Neural cell (in vitro differentiated cells): Measurements from ENCODE around the gene AQP12A. TPM values are rescaled to one million over a fixed set of nuclear protein-coding genes. Genes with fewer than 3 reads are reported as not detected.
A peak's percentile ranks its signal among the peaks of the same experiment; 100 is the strongest.

Experiments
- H2AFZ ChIP-seq: fragments of 200-600, 300-800 bp; sonication (generic), shearing (Covaris generic); 2 replicates; pipeline ENCODE4 v1.6.0; 2014; ENCODE audit warnings: low read depth, mild to moderate bottlenecking, antibody characterized with exemption, low read length, moderate library complexity
- H3F3A ChIP-seq: fragments of 200-600 bp; shearing (Covaris generic); 2 replicates; pipeline ENCODE4 v1.6.1; 2016; ENCODE audit warnings: mild to moderate bottlenecking, moderate library complexity, mixed read lengths, antibody characterized with exemption, low read length; ENCODE audit not compliant: insufficient read depth, poor library complexity, severe bottlenecking
- H3K27ac ChIP-seq: fragments of 200-600, 300-800 bp; sonication (generic), shearing (Covaris generic); 2 replicates; pipeline ENCODE4 v1.5.1; 2014; ENCODE audit warnings: mild to moderate bottlenecking, low read length, moderate library complexity
- H3K27me3 ChIP-seq: fragments of 300-800, 200-600 bp; sonication (generic), shearing (Covaris generic); 2 replicates; pipeline ENCODE4 v1.6.0; 2014; ENCODE audit warnings: mild to moderate bottlenecking, low read depth, low read length, moderate library complexity; ENCODE audit not compliant: insufficient read depth
- H3K36me3 ChIP-seq: fragments of 300-800, 200-600 bp; sonication (generic), shearing (Covaris generic); 2 replicates; pipeline ENCODE4 v1.5.1; 2014; ENCODE audit warnings: mild to moderate bottlenecking, antibody characterized with exemption, low read length, moderate library complexity; ENCODE audit not compliant: insufficient read depth
- H3K4me2 ChIP-seq: fragments of 300-800, 200-600 bp; sonication (generic), shearing (Covaris generic); 2 replicates; pipeline ENCODE4 v1.6.0; 2014; ENCODE audit warnings: mild to moderate bottlenecking, low read length
- H3K4me3 ChIP-seq: fragments of 300-800, 200-600 bp; sonication (generic), shearing (Covaris generic); 2 replicates; pipeline ENCODE4 v1.5.1; 2014; ENCODE audit warnings: mild to moderate bottlenecking, low read length, moderate library complexity
- H3K79me2 ChIP-seq: fragments of 200-600 bp; shearing (Covaris generic); replicated peaks from 2 replicates; pipeline ENCODE4 v1.6.0; 2014; ENCODE audit warnings: mild to moderate bottlenecking, low read length, moderate library complexity; ENCODE audit not compliant: insufficient read depth
- H3K9ac ChIP-seq: fragments of 300-800, 200-600 bp; sonication (generic), shearing (Covaris generic); 2 replicates; pipeline ENCODE4 v1.6.1; 2016; ENCODE audit warnings: mild to moderate bottlenecking, low read length, mixed read lengths
- H3K9me2 ChIP-seq: fragments of 200-600 bp; shearing (Covaris generic); 2 replicates; pipeline ENCODE4 v1.6.1; 2016; ENCODE audit warnings: mild to moderate bottlenecking, low read length, mixed read lengths; ENCODE audit not compliant: insufficient read depth
- H3K9me3 ChIP-seq: fragments of 200-600, 300-800 bp; sonication (generic), shearing (Covaris generic); 2 replicates; pipeline ENCODE4 v1.6.1; 2016; ENCODE audit warnings: mild to moderate bottlenecking, mixed run types, low read length, moderate library complexity, mixed read lengths
- H4K20me1 ChIP-seq: fragments of 200-600 bp; shearing (Covaris generic); 2 replicates; pipeline ENCODE4 v1.6.1; 2016; ENCODE audit warnings: mild to moderate bottlenecking, mixed run types; ENCODE audit not compliant: insufficient read depth
- EP300 ChIP-seq: fragments of 450-650 bp; conservative IDR thresholded peaks from 2 replicates; pipeline ENCODE4 v1.6.1; 2014; ENCODE audit warnings: antibody characterized with exemption, mild to moderate bottlenecking, moderate library complexity; ENCODE audit not compliant: poor library complexity, severe bottlenecking
- EZH2 ChIP-seq: fragments of 200-600, 300-800 bp; shearing (Covaris generic), sonication (generic); IDR thresholded peaks from 2 replicates; pipeline ENCODE4 v1.6.1; 2014; ENCODE audit warnings: antibody characterized with exemption, low read length, borderline replicate concordance, mild to moderate bottlenecking; ENCODE audit not compliant: insufficient read depth, poor library complexity, severe bottlenecking
- MXI1 ChIP-seq: fragments of 450-650 bp; conservative IDR thresholded peaks from 2 replicates; pipeline ENCODE4 v1.6.1; 2014; ENCODE audit warnings: antibody characterized with exemption, mild to moderate bottlenecking; ENCODE audit not compliant: poor library complexity, severe bottlenecking
- POLR2AphosphoS5 ChIP-seq: IDR thresholded peaks from 2 replicates; pipeline ENCODE4 v1.6.1; 2012
- RAD21 ChIP-seq: fragments of 450-650 bp; conservative IDR thresholded peaks from 2 replicates; pipeline ENCODE4 v1.6.1; 2014; ENCODE audit warnings: antibody characterized with exemption, mild to moderate bottlenecking, moderate library complexity
- SMC3 ChIP-seq: fragments of 450-650 bp; conservative IDR thresholded peaks from 2 replicates; pipeline ENCODE4 v1.6.1; 2014; ENCODE audit warnings: antibody characterized with exemption, mild to moderate bottlenecking, moderate library complexity; ENCODE audit not compliant: poor library complexity
- TAF1 ChIP-seq: IDR thresholded peaks from 2 replicates; pipeline ENCODE4 v1.6.1; 2012; ENCODE audit warnings: low read depth
- polyA plus RNA-seq: library from polyadenylated mRNA; depleted of rRNA; stranded (reverse); fragments of >200 nt; gene quantifications from 2 replicates; pipeline ENCODE4 v1.2.3, GENCODE V29; 2014
- TF ChIP-seq, protein P1 (sequence below): IDR thresholded peaks from 2 replicates; pipeline ENCODE4 v1.6.1; 2012; ENCODE audit warnings: borderline replicate concordance
- TF ChIP-seq, protein P2 (sequence below): fragments of 450-650 bp; IDR thresholded peaks from 2 replicates; pipeline ENCODE4 v1.5.1; 2014; ENCODE audit warnings: antibody characterized with exemption, mild to moderate bottlenecking, moderate library complexity; ENCODE audit not compliant: poor library complexity, severe bottlenecking

AQP12A gene
- polyA plus RNA-seq, 1 donor from 2014 or later: not detected

DNA sequence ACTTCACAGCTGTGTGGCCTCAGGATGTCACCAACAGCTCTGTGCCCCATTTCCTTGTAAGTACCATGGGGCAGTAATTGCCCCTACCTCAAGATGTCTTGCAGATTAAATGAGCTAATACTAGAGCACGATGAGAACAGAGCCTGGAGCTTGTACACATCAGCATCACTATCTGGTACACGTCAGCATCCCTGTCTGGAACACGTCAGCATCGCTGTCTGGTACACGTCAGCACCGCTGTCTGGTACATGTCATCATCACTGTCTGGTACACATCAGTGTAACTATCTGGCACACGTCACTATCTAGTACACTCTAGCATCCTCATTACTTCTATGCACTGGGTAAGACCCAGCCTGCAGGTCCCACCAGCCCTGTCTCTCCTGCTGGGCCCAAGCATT lies 37.2 kb downstream of the AQP12A start:
- Histone ChIP-seq H3K27me3 (no peaks in the 10 kb centered on the region), H3K9ac (no peak overlapping the region), H3K9me2 (no peaks in the 10 kb centered on the region), H3K4me2 (no peak overlapping the region), H3K9me3 (no peaks in the 10 kb centered on the region), H3K79me2 (no peaks in the 10 kb centered on the region), H3K4me3 (no peak overlapping the region), H3F3A (no peaks in the 10 kb centered on the region), H2AFZ (no peak overlapping the region), H4K20me1 (no peaks in the 10 kb centered on the region), H3K27ac (no peak overlapping the region), H3K36me3 (no peaks in the 10 kb centered on the region)
- TF ChIP-seq POLR2AphosphoS5: peak; percentile 31
- TF ChIP-seq, protein P1, sequence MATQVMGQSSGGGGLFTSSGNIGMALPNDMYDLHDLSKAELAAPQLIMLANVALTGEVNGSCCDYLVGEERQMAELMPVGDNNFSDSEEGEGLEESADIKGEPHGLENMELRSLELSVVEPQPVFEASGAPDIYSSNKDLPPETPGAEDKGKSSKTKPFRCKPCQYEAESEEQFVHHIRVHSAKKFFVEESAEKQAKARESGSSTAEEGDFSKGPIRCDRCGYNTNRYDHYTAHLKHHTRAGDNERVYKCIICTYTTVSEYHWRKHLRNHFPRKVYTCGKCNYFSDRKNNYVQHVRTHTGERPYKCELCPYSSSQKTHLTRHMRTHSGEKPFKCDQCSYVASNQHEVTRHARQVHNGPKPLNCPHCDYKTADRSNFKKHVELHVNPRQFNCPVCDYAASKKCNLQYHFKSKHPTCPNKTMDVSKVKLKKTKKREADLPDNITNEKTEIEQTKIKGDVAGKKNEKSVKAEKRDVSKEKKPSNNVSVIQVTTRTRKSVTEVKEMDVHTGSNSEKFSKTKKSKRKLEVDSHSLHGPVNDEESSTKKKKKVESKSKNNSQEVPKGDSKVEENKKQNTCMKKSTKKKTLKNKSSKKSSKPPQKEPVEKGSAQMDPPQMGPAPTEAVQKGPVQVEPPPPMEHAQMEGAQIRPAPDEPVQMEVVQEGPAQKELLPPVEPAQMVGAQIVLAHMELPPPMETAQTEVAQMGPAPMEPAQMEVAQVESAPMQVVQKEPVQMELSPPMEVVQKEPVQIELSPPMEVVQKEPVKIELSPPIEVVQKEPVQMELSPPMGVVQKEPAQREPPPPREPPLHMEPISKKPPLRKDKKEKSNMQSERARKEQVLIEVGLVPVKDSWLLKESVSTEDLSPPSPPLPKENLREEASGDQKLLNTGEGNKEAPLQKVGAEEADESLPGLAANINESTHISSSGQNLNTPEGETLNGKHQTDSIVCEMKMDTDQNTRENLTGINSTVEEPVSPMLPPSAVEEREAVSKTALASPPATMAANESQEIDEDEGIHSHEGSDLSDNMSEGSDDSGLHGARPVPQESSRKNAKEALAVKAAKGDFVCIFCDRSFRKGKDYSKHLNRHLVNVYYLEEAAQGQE: no peak
- peak; percentile 15 for TF ChIP-seq EP300

DNA sequence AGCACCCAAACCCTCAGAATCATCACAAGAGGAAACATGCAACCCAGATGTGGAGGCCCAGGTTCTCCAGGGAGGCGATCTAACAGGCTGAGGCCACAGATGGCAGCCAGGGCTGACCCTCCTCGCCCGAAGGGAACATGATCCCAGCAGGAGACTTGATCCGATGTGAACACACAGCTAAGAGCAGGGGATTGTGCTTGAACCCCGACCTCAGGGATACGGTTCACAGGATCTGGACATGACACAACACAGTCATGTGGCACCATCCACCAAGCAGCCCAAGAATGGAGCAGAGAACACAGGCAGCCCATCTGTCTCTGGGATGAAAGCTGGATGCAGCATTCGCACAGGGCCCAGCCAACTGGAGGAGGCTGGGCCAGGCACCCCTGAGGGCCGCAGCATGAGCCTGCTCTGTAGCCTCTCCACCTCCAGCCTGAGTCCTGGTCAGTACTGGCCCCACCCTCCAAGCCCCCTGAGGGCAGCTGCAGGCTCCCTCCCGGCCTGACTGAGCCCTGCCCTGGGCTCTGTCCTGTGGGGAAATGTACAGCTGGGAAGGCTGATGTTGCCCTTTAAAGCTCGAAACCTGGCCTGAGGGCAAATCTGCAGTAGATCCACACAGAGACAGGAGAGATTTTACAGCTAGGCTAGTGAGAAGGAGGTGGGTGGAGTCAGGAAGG lies 39.0 kb downstream of the AQP12A start:
- Histone ChIP-seq H3K4me2 (no peak overlapping the region), H3K36me3 (no peaks in the 10 kb centered on the region), H3K27me3 (no peaks in the 10 kb centered on the region), H3F3A (no peaks in the 10 kb centered on the region), H2AFZ (no peak overlapping the region), H4K20me1 (no peaks in the 10 kb centered on the region), H3K79me2 (no peaks in the 10 kb centered on the region), H3K9me2 (no peaks in the 10 kb centered on the region), H3K9me3 (no peaks in the 10 kb centered on the region), H3K9ac (no peak overlapping the region), H3K4me3 (no peak overlapping the region), H3K27ac (no peak overlapping the region)
- TF ChIP-seq MXI1 (no peak), SMC3 (no peak), RAD21 (no peak), EZH2 (no peak), POLR2AphosphoS5 (no peak), EP300 (no peak), TAF1 (no peak)
- TF ChIP-seq, protein P2, sequence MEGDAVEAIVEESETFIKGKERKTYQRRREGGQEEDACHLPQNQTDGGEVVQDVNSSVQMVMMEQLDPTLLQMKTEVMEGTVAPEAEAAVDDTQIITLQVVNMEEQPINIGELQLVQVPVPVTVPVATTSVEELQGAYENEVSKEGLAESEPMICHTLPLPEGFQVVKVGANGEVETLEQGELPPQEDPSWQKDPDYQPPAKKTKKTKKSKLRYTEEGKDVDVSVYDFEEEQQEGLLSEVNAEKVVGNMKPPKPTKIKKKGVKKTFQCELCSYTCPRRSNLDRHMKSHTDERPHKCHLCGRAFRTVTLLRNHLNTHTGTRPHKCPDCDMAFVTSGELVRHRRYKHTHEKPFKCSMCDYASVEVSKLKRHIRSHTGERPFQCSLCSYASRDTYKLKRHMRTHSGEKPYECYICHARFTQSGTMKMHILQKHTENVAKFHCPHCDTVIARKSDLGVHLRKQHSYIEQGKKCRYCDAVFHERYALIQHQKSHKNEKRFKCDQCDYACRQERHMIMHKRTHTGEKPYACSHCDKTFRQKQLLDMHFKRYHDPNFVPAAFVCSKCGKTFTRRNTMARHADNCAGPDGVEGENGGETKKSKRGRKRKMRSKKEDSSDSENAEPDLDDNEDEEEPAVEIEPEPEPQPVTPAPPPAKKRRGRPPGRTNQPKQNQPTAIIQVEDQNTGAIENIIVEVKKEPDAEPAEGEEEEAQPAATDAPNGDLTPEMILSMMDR: no peak
- TF ChIP-seq, protein P1: no peak
